Parathyroid adenoma (tissue), 2 donors: ENCODE results near the gene RAPGEF2.

Source experiments
- H2AFZ ChIP-seq: fragments of 300-600 bp; sonication (generic); one replicate; pipeline ENCODE4 v1.7.0; 2017; ENCODE audit warnings: antibody characterized with exemption, mild to moderate bottlenecking
- H3K27ac ChIP-seq: fragments of 300-600 bp; sonication (generic); one replicate; pipeline ENCODE4 v1.7.0; 2017
- H3K27me3 ChIP-seq: fragments of 300-600 bp; sonication (generic); one replicate; pipeline ENCODE4 v1.7.0; 2017; ENCODE audit warnings: low read length; ENCODE audit not compliant: control insufficient read depth, insufficient read depth
- H3K36me3 ChIP-seq: fragments of 300-600 bp; sonication (generic); one replicate; pipeline ENCODE4 v1.7.0; 2017; ENCODE audit warnings: low read length; ENCODE audit not compliant: control insufficient read depth, insufficient read depth
- H3K4me1 ChIP-seq: fragments of 300-600 bp; sonication (generic); one replicate; pipeline ENCODE4 v1.7.0; 2017; ENCODE audit warnings: control low read depth
- H3K4me2 ChIP-seq: fragments of 300-600 bp; sonication (generic); one replicate; pipeline ENCODE4 v1.7.0; 2017; ENCODE audit warnings: low read length
- H3K4me3 ChIP-seq: fragments of 300-600 bp; sonication (generic); one replicate; pipeline ENCODE4 v1.7.0; 2017; ENCODE audit warnings: low read depth, low read length
- H3K79me2 ChIP-seq: fragments of 300-600 bp; sonication (generic); one replicate; pipeline ENCODE4 v1.7.0; 2017; ENCODE audit warnings: control low read depth
- H3K9ac ChIP-seq: fragments of 300-600 bp; sonication (generic); one replicate; pipeline ENCODE4 v1.7.0; 2017; ENCODE audit warnings: mild to moderate bottlenecking
- H3K9me3 ChIP-seq: fragments of 300-600 bp; sonication (generic); one replicate; pipeline ENCODE4 v1.7.0; 2017; ENCODE audit warnings: low read length; ENCODE audit not compliant: control insufficient read depth
- TF ChIP-seq, protein P1 (sequence below): fragments of 300-600 bp; sonication (generic); IDR thresholded peaks from one replicate; pipeline ENCODE4 v1.7.0; 2017; ENCODE audit warnings: antibody characterized with exemption, mild to moderate bottlenecking
- donor health status: primary hyperparathyroidism.

The RAPGEF2 gene

GRCh38 chr4:159209249-159209648 is 106.4 kb downstream of the RAPGEF2 start:
- H3K9me3 ChIP-seq = no peaks in the 10 kb centered on the region
- no peaks in the 10 kb centered on the region for H3K4me1 ChIP-seq
- H3K79me2 ChIP-seq = peaks cover 8% of the 10 kb centered on the region
- no peak overlapping the region for H3K27ac ChIP-seq
- no peak overlapping the region for H3K4me2 ChIP-seq
- H3K27me3 ChIP-seq = no peaks in the 10 kb centered on the region
- no peak overlapping the region for H2AFZ ChIP-seq
- H3K4me3 ChIP-seq = no peak overlapping the region
- TF ChIP-seq, protein P1, sequence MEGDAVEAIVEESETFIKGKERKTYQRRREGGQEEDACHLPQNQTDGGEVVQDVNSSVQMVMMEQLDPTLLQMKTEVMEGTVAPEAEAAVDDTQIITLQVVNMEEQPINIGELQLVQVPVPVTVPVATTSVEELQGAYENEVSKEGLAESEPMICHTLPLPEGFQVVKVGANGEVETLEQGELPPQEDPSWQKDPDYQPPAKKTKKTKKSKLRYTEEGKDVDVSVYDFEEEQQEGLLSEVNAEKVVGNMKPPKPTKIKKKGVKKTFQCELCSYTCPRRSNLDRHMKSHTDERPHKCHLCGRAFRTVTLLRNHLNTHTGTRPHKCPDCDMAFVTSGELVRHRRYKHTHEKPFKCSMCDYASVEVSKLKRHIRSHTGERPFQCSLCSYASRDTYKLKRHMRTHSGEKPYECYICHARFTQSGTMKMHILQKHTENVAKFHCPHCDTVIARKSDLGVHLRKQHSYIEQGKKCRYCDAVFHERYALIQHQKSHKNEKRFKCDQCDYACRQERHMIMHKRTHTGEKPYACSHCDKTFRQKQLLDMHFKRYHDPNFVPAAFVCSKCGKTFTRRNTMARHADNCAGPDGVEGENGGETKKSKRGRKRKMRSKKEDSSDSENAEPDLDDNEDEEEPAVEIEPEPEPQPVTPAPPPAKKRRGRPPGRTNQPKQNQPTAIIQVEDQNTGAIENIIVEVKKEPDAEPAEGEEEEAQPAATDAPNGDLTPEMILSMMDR = no peak
- no peaks in the 10 kb centered on the region for H3K36me3 ChIP-seq
- H3K9ac ChIP-seq = no peak overlapping the region

GRCh38 chr4:159210975-159211374 is 108.1 kb downstream of the RAPGEF2 start:
- Histone ChIP-seq H3K27me3 (no peaks in the 10 kb centered on the region), H3K9ac (no peak overlapping the region), H3K79me2 (peaks cover 10% of the 10 kb centered on the region), H3K36me3 (no peaks in the 10 kb centered on the region), H3K4me1 (no peaks in the 10 kb centered on the region), H3K27ac (no peak overlapping the region), H3K4me2 (no peak overlapping the region), H3K9me3 (no peaks in the 10 kb centered on the region), H2AFZ (no peak overlapping the region), H3K4me3 (no peak overlapping the region)
- TF ChIP-seq, protein P1 = no peak

DNA sequence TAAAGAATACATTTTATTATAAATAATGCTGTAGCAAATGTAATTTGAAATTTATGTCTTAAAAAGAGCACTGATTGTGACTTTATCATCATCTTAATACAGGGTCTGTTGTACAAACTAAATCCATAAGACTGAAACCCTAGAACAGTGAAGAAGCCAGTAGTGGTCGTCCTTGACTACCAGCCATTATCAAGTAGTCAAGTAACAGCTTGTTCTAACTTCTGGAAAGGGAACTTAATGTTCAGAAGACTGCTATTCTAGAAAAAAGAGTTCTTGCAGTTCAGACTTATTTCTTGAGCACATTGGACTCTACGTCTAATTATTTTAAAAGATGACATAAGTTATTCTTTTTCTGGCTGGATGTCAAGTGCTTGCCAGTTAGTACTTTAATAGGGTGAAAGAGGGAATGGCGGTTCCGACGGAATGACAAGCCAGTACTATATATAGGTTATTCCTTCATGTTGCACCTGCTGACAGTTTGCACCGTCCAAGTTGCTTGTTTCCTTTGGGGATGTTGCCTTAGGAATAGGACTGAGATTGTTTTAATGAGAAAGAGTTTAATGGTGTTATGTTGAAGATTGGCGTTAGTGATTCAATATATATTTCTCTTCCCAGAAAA is 109.9 kb downstream of the RAPGEF2 start:
- Histone ChIP-seq H3K4me3 (no peak overlapping the region), H3K4me2 (no peak overlapping the region), H3K9ac (no peak overlapping the region), H2AFZ (no peak overlapping the region), H3K36me3 (no peaks in the 10 kb centered on the region), H3K79me2 (peaks cover 15% of the 10 kb centered on the region), H3K4me1 (no peaks in the 10 kb centered on the region), H3K27ac (no peak overlapping the region), H3K9me3 (no peaks in the 10 kb centered on the region), H3K27me3 (no peaks in the 10 kb centered on the region)
- TF ChIP-seq, protein P1 = no peak

DNA sequence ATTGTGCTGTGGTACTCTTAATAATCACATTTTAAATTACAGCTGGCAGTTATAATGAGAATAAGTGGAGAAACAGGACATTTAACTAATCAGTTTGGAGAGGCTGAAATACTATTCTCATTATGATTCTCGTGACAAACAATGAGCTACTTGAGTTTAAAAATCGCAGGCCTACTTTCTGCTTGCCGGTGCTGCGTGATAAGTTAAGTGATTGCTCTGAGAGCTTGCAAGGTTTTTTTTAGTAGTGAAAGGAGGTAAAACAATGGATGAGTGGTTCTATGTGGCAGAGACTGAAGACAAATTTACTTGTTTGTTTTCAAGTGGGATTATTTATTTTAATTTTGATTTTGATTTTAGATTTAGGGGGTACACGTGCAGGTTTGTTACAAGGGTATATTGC is 114.0 kb downstream of the RAPGEF2 start:
- Histone ChIP-seq H3K4me1 (no peaks in the 10 kb centered on the region), H3K36me3 (no peaks in the 10 kb centered on the region), H3K4me2 (no peak overlapping the region), H2AFZ (no peak overlapping the region), H3K9me3 (no peaks in the 10 kb centered on the region), H3K9ac (no peak overlapping the region), H3K4me3 (no peak overlapping the region), H3K79me2 (peaks cover 11% of the 10 kb centered on the region), H3K27me3 (no peaks in the 10 kb centered on the region), H3K27ac (no peak overlapping the region)
- TF ChIP-seq, protein P1 = no peak

DNA sequence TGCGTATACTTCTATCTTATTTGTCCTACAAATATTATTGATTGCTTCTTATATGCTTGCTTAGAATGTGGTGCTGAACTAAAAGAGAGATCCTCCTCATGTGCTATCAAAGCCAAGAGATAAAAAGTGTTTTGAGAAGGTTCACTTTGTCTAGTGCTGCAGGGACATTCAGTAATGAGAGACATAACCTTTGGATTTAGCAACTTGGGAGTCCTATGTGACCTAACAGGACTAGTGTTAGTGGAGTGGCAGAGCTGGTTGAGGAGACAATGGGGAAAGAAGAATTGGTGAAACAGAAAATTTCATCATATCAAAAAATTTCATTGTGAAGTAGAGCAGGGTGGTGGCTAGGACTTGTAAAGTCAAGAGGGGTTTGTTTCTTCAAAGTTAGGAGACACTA is 117.0 kb downstream of the RAPGEF2 start:
- Histone ChIP-seq H3K4me3 (no peak overlapping the region), H3K4me2 (no peak overlapping the region), H3K79me2 (peaks cover 9% of the 10 kb centered on the region), H3K4me1 (no peaks in the 10 kb centered on the region), H3K27ac (no peak overlapping the region), H3K9me3 (no peaks in the 10 kb centered on the region), H3K36me3 (no peaks in the 10 kb centered on the region), H2AFZ (no peak overlapping the region), H3K27me3 (no peaks in the 10 kb centered on the region), H3K9ac (no peak overlapping the region)
- TF ChIP-seq, protein P1 = no peak
